Stimulated activated CD4-positive, alpha-beta T cell treated with anti-CD3 and anti-CD28 coated beads, TNF-alpha, amount 100 ng/mL, for 48 hours (primary cell): ENCODE measurements around the gene ZBTB7B.

ENCODE experiments used
- DNase-seq, 3 donors: peaks; one replicate each; pipeline ENCODE4 v3.0.0-alpha.2; 2020; ENCODE audit warnings: low read depth in 3 of 3

ZBTB7B gene

GRCh38 chr1:155060736-155061135 lies 58.1 kb downstream of the ZBTB7B start:
- no peak for DNase-seq

GRCh38 chr1:155061381-155062150 lies 59.0 kb downstream of the ZBTB7B start:
- peak; percentile 90 to 96 (median 95) for DNase-seq

- DNase-seq = no peak
These were observed 59.6 kb downstream of the ZBTB7B start for GRCh38 chr1:155062151-155062686.

GRCh38 chr1:155062702-155063411 lies 60.3 kb downstream of the ZBTB7B start:
- peak; percentile 64 to 76 (median 67) for DNase-seq

GRCh38 chr1:155063550-155064110 lies 61.0 kb downstream of the ZBTB7B start, which contains the start of gene EFNA4:
EFNA4 (plus strand) TSS chr1:155063740; CDS start chr1:155063824, 84 bp downstream.
- DNase-seq = peak; percentile 66 to 83 (median 68)

GRCh38 chr1:155064111-155064831 lies 61.7 kb downstream of the ZBTB7B start:
- DNase-seq = no peak

GRCh38 chr1:155064832-155065429 lies 62.3 kb downstream of the ZBTB7B start:
- DNase-seq = no peak

GRCh38 chr1:155066777-155067176 lies 64.2 kb downstream of the ZBTB7B start:
- no peak for DNase-seq
